Measurements from ENCODE around the gene ACADS.

Gene ACADS, protein sequence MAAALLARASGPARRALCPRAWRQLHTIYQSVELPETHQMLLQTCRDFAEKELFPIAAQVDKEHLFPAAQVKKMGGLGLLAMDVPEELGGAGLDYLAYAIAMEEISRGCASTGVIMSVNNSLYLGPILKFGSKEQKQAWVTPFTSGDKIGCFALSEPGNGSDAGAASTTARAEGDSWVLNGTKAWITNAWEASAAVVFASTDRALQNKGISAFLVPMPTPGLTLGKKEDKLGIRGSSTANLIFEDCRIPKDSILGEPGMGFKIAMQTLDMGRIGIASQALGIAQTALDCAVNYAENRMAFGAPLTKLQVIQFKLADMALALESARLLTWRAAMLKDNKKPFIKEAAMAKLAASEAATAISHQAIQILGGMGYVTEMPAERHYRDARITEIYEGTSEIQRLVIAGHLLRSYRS

GRCh38 chr12:120725659-120726509, at the start of gene ACADS:
ACADS (plus strand) TSS chr12:120725826; CDS start chr12:120725886, 60 bp downstream.
- DNase-seq, result peak; percentile 96

GRCh38 chr12:120677765-120678473, 47.7 kb upstream of the ACADS start:
- DNase-seq, result peak; percentile 46

DNA sequence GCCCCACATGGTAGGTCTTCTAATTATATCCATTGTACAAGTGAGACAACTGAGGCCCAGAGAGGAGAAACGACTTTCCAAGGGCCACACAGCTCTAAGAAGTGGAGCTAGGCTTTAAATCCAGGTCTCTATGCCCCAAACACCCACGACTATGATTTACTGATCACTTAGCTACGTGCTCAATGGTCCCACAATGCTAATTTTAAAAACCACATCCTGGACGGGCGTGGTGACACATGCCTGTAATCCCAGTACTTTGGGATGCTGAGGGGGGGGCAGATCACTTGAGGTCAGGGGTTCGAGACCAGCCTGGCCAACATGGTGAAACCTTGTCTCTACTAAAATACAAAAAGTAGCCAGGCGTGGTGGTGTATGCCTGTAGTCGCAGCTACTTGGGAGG, 47.1 kb upstream of the ACADS start:
- DNase-seq, result no peak

DNA sequence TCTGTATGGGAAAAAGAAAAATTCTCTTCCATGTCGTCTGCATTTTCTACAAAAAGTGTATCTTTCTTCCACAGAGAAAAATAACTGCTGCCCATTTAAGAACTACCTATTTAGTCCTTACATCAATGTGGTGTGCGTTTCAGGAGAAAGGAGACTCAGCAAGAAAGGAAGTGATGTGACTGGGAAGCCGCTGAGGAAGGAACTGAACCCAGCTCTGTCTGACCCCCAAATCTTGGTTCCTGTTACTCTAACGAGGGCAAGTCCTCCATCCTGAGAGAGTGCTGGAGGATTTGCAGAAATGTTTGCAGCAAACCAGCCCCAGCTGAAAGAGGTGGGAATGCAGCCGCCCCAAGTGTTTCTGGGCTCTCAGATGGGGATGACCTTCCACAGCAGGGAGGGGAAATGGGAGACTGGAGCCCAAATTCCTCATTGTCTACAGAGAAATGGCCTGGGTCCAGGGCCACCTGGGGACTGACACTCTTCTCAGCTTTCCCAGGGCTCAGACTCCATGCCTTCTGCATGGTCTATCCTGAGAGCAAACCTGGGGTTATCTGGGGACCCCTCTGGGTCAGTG, 45.4 kb upstream of the ACADS start:
- DNase-seq, result peak; percentile 23

DNA sequence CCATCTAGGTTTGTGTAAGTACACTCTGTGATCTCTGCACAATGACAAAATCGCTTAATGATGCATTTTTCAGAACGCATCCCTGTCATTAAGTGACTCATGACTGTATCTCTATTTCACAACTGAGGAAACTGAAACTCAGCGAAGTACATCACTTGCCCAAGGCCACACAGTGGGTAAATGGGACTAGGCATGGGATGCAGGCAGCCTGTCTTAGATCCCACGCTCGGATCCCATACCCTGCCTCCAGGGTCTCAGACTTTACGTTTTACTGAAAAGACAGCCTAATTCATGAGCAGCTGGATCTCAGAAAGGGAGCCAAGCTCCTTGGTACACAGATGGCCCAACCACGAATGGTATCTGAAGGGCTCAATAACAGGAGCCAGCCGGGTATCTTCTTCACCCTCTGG, 41.1 kb upstream of the ACADS start:
- peak; percentile 94 for DNase-seq

- no peak for DNase-seq
Observed at GRCh38 chr12:120685522-120685921, 40.1 kb upstream of the ACADS start.

DNA sequence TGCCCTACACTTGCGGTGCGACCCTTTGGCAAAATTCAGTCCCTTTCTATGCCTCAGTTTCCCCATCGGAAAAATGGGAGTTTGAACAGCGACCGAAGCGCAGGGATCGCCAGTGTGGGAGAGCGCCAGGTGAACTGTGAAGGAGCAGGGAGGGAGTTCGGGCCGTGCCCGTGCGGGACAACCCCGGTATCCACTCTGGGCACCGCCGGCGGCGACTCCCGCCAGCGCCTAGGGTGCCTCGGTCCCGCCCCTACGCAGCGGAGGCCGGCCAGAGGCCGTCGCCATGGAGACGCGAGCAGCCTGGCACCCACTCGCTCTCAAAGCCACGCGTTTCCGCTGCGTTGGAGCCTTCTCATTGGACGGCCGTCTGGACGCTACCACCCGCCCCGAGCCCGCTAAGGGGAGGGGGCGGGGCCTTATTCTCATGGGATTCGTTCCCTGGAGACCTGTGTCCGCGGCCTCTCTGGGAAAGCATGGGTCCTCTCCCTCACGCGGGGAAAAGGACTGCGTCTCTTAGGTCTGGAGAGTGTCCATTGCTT, 39.4 kb upstream of the ACADS start:
- DNase-seq, result peak; percentile 100

DNA sequence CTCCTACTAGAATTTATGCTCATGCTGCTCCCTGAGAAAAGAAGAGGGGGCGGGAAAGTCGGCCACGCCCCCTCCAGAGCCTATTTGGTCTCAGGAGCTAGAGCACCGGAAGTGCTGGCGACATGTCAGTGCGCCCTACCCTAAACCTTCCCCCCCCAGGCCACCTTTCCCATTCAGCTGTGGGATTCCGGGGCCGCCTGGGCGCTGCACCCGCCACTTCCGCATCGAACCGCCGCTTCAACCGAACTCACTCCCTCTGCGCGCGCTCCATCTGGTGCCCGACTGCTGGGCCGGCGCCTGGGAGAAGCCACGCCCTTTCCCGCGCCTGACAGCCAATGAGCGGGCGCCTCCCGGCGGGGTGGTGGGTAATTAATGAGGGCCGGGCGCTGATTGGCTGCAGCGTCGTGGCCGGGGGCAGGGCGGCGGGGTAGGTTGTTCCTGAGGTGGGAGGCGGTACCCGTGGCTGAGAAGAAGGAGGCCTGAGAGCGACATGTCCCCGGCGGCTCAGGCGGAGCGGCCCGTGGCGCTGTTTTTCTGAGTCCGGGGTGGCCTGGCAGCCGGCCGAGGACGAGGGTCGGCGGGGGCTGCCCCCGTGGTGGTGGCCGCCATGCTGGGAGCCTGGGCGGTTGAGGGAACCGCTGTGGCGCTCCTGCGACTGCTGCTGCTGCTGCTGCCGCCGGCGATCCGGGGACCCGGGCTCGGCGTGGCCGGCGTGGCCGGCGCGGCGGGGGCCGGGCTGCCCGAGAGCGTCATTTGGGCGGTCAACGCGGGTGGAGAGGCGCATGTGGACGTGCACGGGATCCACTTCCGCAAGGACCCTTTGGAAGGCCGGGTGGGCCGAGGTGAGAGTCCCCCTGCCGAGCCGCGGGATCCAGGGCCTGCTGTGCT, 38.7 kb upstream of the ACADS start, which contains the start of gene MLEC:
Gene MLEC (plus strand): TSS at position 460 of the 888 bp plus-strand sequence. CDS start 148 bp downstream, at position 608.
- peak; percentile 98 for DNase-seq

GRCh38 chr12:120687578-120688289, 37.9 kb upstream of the ACADS start:
- DNase-seq, result peak; percentile 49

DNA sequence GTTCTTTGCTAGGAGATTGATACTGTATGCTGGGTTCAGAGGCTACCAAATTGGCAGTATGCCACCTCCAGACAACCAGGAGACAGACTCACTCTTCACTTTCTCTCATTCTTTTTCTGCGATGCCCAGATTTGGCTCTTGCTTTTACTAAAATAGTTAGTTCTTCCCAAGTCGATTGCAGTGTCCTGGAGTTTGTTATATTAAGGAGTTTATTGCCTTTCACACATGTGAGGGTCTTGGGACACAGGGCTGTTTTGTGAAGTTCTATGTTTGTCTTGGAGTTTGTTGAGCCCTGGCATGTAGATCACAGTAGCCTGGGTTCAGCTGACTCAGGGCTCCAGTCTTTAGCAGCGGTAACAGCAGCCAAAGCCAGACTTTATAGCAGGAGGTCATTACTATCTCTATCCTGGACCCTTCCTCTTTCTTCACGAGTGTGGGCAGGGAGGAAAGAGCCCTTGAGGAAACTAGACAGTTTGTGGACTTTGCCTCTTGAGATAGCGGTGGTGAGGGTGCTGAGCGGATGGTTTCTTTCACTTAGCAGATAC, 37.0 kb upstream of the ACADS start:
- DNase-seq, result peak; percentile 48

DNA sequence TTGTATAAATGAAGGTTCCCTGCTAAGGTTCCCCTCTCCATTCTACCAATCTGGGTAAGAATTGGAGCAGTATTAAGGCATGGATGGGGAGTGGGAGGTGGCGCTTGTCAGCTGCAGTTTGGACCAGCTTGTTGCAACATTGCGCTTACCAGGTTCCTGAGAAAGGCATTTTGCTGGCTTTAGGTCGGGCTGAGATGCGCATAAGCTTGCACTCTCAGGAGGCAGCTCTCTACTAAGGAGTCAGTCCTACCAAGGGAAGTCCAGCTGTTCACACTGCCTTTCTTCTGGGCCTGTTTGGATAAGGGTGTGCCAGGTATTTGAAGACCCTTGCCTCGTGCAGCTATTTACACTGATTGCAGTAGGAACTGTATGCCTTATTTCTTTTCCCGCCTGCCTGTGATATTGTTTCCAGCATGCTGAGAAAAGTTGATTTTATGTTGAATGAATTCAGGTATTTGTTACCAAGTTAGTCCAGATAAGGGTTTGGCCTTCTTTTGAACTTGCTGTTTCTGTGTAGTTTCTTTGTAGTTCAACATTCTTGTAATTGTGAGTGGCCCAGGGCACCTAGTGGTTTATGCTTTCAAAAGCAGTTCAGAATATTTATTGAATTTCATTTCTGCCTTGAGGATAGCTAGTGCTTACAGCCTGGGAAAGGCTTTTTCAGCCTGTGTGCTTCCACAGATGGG, 36.1 kb upstream of the ACADS start:
- no peak for DNase-seq

GRCh38 chr12:120690083-120690450, 35.6 kb upstream of the ACADS start:
- no peak for DNase-seq

DNA sequence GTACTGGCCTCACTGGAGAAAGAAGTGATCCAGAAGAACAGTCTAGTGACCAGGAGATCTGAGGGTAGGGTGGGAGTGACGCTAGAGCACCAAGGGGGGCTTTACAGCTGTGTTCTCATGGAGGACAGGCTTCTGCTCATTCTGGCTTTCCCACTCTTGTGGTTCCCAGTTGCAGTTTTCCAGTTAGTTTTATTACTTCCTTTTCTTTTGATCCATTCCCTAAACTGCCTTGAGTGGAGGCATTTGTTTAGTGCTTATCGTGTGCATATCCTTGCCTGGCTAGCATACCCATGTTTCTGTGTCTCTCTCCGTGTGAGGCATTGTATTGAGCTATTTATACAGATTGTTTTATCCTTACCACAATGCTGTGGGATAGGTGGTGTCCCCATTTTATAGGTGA, 34.6 kb upstream of the ACADS start:
- DNase-seq, result no peak

- DNase-seq, result no peak
Observed at GRCh38 chr12:120692524-120693033, 33.0 kb upstream of the ACADS start.

- DNase-seq, result no peak
Observed at GRCh38 chr12:120693848-120694247, 31.8 kb upstream of the ACADS start.

DNA sequence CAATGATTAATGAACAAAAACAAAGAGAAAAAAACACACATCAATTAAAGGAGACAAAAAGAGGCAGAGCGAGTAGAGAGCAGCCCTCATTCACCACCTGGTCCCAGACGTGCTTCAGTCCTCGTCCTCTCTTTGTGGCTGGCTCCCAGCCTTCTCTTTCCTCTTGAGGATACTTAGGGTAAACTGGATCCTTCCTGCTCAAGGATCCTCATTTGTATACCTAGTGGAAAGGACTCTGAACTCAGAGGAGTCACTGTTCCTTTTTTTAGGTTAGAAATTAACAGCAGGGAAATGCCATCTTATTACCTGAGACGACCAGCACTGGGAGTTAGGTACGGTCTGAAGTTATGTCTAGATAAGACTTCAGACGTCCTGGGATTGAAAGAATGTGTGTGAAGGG, 29.0 kb upstream of the ACADS start:
- DNase-seq, result no peak

GRCh38 chr12:120697344-120697743, 28.3 kb upstream of the ACADS start:
- no peak for DNase-seq

- no peak for DNase-seq
Observed at GRCh38 chr12:120698665-120699064, 27.0 kb upstream of the ACADS start.

DNA sequence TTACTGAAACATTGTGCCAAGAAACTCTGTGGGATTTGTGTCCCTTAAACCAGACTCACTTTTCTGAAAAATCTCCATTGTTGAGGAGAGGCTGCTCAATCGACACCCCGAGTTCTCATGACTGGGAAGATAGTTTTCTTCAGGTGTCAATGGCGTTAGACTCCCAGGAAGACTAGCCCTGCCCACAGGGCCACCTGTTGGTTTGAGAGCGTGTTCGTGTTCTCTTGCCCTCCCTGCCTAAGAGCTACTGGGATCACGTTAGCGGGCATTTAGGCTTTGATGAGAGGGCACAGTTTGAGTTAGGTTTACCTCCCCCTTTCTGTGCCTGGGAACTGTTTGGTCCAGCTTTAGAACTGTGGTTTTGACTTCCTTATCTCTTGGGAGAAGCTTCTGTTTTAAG, 26.1 kb upstream of the ACADS start:
- DNase-seq, result no peak

DNA sequence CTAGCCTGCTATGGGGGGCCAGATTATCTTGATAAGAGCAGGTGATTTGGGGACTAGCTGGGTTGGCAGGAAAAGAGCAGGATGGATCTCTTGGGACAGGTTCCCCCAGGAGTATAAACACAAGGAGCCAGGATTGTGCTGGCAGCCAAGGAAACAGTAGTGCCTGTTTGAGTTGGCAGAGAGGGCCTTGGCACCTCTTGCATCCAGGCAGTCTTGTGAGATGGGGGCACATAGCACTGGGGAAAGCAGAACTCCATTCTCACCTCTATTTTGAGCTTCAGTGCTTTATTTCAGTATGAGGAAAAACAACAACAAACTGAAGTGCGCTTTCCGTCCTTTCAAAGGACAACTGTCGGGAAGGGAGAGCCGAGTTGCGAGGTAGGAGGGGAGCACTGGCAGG, 24.7 kb upstream of the ACADS start:
- no peak for DNase-seq
